GM19023 (cell line): ENCODE results near the gene FGG.

Experiments
- ATAC-seq: cut with Tn5 transposase; IDR thresholded peaks from one replicate; pipeline ENCODE4 v1.9.1; 2021; ENCODE audit warnings: mild to moderate bottlenecking, moderate library complexity; ENCODE audit not compliant: unreplicated experiment

FGG gene

DNA sequence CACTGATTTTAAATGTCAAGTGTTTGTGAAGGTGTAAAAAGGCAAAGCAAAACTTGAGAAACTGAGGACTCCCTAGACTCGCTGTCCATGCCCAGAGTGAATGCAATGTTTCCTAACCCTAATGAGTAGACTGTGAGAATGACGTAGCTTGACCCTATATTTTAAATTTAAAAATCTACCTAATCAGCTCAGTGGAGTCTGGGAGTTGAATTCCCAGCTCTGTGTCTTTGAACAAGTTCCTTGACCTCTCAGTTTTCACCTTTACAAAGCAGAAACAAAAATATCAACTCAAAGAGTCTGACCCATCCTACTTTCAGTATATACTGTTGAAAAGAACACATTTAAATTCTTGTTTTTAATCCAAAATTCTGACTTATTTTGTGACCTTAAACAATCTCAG lies 24.3 kb downstream of the FGG start:
- ATAC-seq: no peak

DNA sequence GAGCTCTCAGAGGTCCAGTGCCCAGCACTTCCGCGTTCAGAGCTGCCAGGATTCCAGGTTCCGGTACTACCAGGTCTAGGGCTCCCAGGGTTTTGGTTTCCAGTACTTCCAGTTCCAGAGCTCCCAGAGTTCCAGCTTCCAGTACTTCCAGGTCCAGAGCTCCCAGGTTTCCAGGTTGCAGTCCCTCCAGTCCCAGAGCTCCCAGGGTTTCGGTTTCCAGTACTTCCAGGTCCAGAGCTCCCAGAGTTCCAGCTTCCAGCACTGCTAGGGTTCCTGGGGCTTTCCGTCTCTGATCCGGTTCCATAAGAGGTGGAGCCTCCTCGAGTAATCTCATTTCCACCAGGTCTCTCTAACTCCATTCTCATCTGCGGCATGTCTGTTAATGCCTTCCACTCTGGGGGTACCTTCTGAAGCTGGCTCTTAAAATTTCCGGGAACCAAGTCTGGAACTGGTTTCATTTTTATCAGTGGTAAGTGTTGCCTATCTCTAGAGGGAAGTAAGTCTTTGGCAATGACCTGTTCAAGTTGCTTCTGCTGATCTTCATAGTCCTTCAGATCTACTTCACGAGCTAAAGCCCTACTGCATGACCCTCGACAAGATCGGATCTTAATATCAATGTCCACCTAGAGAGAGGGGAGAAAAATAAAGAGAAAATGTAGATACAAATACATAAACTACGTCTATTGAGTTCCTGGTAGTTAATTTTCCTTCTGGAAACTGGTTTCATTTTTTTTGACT lies 26.0 kb downstream of the FGG start:
- no peak for ATAC-seq

DNA sequence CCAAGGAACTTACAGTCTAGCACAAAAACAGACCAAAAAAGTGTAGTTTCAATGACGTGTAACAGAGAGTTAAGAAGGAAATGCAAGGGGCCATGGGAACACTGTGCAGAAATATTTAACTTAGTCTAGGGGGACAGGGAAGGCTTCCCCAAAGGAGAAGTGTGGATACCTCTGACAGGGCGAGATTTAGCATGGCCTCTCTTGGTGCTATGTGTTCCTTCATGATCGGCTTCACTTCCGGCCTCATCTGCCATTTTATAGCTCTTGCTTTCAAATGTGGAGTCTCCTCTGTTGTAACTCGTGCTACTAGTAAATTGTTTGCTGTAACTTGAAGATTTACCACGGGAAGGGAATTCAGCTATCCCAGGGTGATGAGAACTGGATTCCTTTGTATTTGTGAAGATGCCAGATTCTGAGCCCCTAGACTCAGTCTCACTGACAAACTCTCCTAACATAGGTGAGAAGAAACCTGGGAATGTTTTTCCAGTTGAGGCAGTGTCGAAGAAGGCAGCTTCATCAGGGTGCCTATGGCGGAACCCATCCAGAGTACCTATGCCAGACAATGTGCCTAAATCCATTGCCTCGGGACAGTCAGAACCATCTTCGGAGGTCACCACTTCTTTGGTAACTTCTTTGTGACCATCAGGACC lies 27.0 kb downstream of the FGG start:
- ATAC-seq: no peak

DNA sequence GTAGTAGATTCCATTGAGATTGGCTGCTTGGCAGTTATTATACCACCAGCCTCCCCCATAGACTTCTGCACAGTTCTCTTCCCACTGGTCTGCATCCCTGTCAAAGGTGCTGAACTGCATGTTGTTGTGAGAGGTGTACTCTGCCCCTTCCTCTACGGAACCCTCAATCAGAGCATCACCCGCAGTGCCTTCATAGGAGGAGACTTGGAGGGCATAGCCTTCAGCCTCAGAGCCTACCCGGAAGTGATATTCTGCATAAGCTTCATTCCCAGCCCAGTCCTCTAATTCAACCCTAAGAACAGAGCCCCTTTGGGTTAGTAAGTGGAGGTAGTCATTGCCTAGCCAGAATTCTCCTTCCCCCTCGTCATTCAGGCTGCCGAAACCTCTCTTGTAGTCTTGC lies 28.2 kb downstream of the FGG start:
- ATAC-seq: no peak

DNA sequence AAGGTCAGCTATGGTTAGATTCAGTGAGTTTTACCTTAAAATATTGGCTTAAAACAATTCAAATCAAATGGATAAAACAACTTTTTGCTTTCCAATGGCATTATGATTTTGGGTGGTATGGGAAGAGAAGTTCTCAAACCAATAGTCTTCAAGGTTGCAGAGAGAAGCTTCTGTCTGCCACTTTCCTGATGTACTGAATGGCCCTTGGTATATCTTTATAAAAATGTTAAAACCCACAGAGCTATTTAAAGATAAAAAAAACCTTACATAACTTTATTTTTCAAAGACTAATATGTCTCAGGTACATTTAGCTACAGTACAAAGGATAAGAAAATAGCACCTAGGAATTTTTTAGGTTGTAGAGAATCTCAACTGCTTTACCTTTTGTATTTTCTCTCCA lies 28.8 kb downstream of the FGG start:
- no peak for ATAC-seq

DNA sequence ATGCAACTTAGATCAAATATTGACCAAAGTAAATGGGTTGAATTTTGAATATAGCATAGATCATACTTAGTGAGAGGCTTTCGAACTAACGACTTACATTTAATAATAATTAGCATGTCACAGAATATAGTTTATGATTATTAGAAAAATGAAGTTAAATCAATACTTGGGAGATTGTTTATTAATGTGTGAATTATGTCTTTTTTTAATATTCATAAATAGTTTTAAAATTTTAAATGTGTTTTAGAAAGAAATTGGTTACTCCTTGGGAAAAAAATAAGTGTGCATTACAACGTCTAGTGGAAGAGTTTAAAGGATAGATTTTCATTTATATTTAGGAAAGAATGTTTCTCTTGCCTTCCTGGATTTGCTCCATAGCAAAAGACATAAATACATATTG lies 29.2 kb downstream of the FGG start:
- ATAC-seq: no peak

DNA sequence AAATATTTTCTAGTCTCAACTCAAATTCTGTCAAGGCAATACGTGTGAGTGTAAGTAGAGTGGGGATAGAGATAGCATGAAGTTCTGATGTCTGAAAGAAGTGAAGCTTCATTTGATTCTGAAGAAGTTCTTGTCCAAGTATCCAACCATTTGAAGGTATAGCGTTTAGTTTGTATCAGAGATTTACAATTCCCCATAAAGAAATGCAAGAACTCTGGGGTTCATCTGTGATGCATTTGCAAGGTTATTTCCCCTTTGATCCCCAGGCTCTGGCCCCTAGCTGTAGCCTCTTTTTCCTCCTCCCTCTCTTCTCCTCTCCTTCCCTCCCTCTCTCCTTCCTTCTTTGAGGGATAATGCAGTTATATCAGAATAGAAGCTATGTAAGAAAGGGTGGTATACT lies 29.7 kb downstream of the FGG start:
- ATAC-seq: no peak

DNA sequence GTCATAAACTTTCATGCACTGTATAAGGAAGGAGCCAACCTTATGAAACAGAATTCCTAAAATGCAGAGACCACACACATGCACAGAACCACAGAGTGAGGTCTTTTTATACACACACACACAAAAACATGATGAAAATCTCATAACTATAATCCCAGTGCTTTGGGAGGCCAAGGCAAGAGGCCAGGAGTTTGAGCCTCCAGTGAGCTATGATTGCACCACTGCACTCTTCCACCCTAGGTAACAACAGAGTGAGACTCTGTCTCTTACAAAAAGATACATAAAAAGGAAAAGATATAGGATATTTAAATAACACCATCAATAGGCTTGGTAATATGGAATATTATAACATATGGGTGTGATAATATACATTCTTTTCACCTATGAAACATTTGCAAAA lies 32.5 kb downstream of the FGG start:
- ATAC-seq: no peak

DNA sequence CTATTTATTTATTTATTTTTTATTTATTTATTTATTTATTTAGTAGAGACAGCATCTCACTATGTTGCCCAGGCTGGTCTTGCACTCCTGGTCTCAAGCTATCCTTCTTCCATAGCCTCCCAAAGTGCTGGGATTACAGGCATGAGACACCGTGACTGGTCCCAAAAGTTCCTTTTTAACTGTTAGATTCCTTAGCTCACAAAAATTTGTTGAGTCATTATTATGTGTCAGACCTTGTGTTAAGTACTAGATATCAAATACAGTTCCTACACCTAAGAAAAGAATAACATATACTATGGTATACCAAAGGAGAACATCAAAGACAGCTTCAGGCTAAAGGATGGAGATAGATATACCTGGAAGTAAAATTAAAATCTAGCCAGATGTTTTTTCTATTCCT lies 33.5 kb downstream of the FGG start:
- ATAC-seq: no peak

DNA sequence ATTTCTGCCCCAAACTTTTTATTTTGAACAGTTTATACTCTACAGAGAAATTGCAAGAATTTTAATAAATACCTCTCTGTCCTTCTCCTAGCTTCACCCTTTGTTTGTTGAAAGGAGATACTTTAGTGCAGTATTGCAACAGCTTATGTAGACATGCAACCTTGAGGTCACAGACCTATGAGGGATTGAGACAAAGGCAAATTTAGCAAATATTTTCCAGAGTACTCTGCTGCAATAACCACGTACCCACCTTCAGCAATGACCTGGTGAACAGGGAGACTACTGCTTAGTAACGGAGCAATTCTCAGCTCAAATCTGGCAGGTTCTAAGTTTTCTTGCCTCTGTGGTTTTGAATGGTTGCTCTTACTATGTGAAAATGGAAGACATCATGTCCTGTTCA lies 35.1 kb downstream of the FGG start:
- ATAC-seq: no peak

DNA sequence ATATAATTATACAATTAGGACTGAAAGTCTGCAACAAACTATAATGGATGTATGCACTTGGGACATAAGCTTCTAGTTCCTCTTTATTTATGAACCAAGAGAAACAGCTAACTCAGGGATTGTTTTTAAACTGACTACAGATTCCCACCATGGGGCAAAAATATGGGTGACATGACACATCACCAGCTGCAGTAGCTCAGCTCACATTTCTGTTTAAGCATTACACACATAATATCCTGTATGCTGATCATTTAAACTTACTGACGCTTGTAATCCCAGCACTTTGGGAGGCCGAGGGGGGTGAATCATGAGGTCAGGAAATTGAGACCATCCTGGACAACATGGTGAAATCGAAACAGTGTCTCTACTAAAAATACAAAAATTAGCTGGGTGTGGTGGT lies 38.1 kb downstream of the FGG start:
- no peak for ATAC-seq

DNA sequence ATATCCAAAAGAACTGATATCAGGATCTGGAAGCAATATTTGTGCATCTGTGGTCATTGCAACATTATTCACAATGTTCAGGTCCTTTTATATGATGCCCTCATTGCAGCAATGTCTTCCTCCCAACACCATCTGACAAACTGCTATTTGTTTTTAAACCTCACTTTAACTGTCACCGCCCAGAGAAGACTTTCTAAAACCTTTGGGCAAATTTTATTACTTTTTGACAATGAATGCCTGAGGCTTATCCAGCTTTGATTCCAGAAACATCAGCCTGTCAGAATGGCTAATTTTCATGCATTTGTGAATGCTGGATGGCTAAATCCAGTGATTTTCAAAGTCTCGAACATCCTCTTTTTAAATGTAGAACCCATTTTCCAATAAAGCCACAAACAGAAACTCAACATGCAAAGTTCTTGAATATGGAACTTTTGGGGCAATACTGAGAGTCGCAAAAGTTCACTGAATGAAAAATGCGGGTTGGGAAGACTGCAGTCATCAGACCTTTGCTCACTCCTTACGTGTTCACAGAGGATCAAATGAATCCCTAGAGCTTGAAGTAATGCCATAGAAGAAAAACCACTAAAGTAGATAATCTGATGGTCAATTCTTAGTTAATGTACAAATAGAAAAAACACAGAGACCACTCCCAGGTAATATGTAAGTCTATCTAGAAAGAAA lies 39.1 kb downstream of the FGG start:
- ATAC-seq: no peak

DNA sequence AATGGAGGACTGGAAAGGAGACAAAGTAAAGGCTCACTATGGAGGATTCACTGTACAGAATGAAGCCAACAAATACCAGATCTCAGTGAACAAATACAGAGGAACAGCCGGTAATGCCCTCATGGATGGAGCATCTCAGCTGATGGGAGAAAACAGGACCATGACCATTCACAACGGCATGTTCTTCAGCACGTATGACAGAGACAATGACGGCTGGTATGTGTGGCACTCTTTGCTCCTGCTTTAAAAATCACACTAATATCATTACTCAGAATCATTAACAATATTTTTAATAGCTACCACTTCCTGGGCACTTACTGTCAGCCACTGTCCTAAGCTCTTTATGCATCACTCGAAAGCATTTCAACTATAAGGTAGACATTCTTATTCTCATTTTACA lies 42.9 kb downstream of the FGG start:
- no peak for ATAC-seq

DNA sequence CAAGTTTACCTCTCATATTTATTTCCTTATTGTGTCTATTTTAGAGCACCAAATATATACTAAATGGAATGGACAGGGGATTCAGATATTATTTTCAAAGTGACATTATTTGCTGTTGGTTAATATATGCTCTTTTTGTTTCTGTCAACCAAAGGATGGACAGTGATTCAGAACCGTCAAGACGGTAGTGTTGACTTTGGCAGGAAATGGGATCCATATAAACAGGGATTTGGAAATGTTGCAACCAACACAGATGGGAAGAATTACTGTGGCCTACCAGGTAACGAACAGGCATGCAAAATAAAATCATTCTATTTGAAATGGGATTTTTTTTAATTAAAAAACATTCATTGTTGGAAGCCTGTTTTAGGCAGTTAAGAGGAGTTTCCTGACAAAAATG lies 43.4 kb downstream of the FGG start:
- ATAC-seq: no peak

DNA sequence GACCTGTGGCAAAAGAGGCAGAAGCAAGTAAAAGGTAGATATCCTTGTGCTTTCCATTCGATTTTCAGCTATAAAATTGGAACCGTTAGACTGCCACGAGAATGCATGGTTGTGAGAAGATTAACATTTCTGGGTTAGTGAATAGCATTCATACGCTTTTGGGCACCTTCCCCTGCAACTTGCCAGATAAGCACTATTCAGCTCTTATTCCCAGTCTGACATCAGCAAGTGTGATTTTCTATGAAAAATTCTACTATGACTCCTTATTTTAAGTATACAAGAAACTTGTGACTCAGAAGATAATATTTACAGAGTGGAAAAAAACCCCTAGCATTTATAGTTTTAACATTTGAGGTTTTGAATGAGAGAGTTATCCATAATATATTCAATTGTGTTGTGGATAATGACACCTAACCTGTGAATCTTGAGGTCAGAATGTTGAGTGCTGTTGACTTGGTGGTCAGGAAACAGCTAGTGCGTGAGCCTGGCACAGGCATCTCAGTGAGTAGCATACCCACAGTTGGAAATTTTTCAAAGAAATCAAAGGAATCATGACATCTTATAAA lies 45.7 kb downstream of the FGG start:
- ATAC-seq: no peak

DNA sequence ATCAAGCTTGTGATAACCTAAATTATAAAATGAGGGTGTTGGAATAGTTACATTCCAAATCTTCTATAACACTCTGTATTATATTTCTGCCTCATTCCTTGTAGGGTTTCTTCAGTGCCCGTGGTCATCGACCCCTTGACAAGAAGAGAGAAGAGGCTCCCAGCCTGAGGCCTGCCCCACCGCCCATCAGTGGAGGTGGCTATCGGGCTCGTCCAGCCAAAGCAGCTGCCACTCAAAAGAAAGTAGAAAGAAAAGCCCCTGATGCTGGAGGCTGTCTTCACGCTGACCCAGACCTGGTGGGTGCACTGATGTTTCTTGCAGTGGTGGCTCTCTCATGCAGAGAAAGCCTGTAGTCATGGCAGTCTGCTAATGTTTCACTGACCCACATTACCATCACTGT lies 46.8 kb downstream of the FGG start:
- no peak for ATAC-seq

DNA sequence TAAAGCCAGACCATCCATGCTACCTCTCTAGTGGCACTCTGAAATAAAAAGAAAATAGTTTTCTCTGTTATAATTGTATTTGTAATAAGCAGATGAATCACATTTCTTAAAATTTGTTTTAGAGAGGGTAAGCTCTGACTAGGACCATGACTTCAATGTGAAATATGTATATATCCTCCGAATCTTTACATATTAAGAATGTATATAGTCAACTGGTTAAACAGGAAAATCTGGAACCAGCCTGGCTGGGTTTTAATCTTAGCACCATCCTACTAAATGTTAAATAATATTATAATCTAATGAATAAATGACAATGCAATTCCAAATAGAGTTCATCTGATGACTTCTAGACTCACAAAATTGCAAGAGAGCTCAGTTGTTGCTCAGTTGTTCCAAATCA lies 48.1 kb downstream of the FGG start:
- no peak for ATAC-seq

DNA sequence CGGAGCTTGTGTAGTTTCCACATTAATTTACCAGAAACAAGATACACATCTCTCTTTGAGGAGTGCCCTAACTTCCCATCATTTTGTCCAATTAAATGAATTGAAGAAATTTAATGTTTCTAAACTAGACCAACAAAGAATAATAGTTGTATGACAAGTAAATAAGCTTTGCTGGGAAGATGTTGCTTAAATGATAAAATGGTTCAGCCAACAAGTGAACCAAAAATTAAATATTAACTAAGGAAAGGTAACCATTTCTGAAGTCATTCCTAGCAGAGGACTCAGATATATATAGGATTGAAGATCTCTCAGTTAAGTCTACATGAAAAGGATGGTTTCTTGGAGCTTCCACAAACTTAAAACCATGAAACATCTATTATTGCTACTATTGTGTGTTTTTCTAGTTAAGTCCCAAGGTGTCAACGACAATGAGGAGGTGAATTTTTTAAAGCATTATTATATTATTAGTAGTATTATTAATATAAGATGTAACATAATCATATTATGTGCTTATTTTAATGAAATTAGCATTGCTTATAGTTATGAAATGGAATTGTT lies 49.7 kb downstream of the FGG start, which contains the start of gene FGB:
TSS of gene FGB (plus strand) at position 315 of the 558 bp plus-strand sequence. CDS start at position 323, 8 bp downstream.
- no peak for ATAC-seq

DNA sequence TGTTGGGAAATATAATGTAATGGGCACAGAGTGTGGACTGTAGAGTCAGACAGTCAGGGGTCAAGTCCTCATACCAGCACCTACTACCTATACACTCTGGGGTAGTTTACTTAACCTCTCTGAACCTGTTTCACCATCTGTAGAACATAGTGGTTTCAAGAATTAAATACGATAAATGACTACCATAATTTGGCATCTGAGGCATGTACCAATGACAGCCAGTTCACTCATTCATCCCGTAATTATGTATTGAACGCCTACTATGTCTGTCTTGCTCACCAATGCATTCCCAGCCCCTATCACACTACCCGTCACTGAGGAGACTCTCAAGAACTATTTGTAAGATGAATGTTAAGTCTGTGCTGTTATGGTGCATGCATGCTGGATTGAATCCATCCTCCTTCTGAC lies 51.6 kb downstream of the FGG start:
- no peak for ATAC-seq

DNA sequence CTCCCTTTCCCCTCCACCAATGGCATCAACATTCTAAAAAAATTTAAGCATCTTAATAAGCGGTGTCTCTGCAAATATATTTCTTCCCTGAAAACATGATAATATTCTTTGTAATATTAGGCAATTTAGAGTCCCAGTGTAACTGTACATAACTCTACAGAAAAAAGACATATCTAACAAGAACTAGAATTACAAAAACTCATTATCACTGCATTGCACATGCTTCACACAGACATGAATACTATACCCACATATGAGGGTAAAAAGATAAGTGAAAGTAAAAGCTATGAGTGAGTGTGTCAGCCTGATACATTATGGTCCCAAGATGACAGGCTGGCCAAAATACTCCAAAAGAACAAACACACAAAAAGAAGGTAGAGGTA lies 52.0 kb downstream of the FGG start:
- ATAC-seq: no peak
